MCF 10A (cell line): ENCODE results near the gene GRID2IP. TPM values are rescaled to one million over a fixed set of nuclear protein-coding genes. Genes with fewer than 3 reads are reported as not detected.
A peak's percentile ranks its signal among the peaks of the same experiment; 100 is the strongest.

Experiments
- BruUV-seq: library from RNA; stranded (reverse); fragments of 400-500 nt; replicated peaks from 2 replicates; lab custom pipeline; 2021; lab: Mats Ljungman, UMichigan
- CTCF ChIA-PET: fragments of 300-600 bp; sonication (Branson Sonifier 250); formaldehyde crosslinking; extraction: SDS; loops from one replicate; lab custom pipeline; 2021; ENCODE audit warnings: antibody characterized with exemption, inconsistent platforms; lab: Yijun Ruan, JAX
- POLR2A ChIA-PET: fragments of 300-600, 350-650 bp; sonication (Branson Sonifier 250); formaldehyde crosslinking; extraction: SDS; loops from one replicate; lab custom pipeline; 2020; ENCODE audit warnings: antibody characterized with exemption, inconsistent platforms; lab: Yijun Ruan, JAX
- DNase-seq: peaks from one replicate; pipeline ENCODE4 v3.0.0-alpha.2; 2018; ENCODE audit not compliant: unreplicated experiment
- H3K27ac Mint-ChIP-seq: one replicate; pipeline ENCODE4 v1.8.0; 2022; ENCODE audit warnings: mild to moderate bottlenecking, low read depth, mixed read lengths; ENCODE audit not compliant: unreplicated experiment
- H3K27me3 Mint-ChIP-seq: one replicate; pipeline ENCODE4 v1.8.0; 2022; ENCODE audit warnings: mixed read lengths; ENCODE audit not compliant: insufficient read depth, unreplicated experiment
- H3K36me3 Mint-ChIP-seq: one replicate; pipeline ENCODE4 v1.8.0; 2022; ENCODE audit warnings: mild to moderate bottlenecking, moderate library complexity, mixed read lengths; ENCODE audit not compliant: insufficient read depth, unreplicated experiment
- H3K4me1 Mint-ChIP-seq: one replicate; pipeline ENCODE4 v1.8.0; 2022; ENCODE audit warnings: mixed read lengths; ENCODE audit not compliant: insufficient read depth, unreplicated experiment
- H3K4me3 Mint-ChIP-seq: one replicate; pipeline ENCODE4 v1.8.0; 2022; ENCODE audit warnings: mild to moderate bottlenecking, moderate library complexity, mixed read lengths; ENCODE audit not compliant: unreplicated experiment
- H3K9me3 Mint-ChIP-seq: one replicate; pipeline ENCODE4 v1.8.0; 2022; ENCODE audit warnings: mixed read lengths; ENCODE audit not compliant: unreplicated experiment
- CTCF ChIP-seq: fragments of 200-600 bp; IDR thresholded peaks from one replicate; pipeline ENCODE4 v1.8.0; 2022; ENCODE audit warnings: antibody characterized with exemption, mild to moderate bottlenecking; ENCODE audit not compliant: unreplicated experiment
- intact Hi-C: fragments of 100-400 bp; cut with micrococcal nuclease; formaldehyde crosslinking; loops from 2 replicates; pipeline ENCODE4 v1.14.1; 2022
- total RNA-seq: library from RNA; stranded (reverse); gene quantifications from 2 replicates; pipeline ENCODE4 v1.2.3, GENCODE V29; 2022

The GRID2IP gene
- total RNA-seq, 1 experiment from 2014 or later: not detected

GRCh38 chr7:6504996-6505395 lies 46.3 kb downstream of the GRID2IP start:
- peaks cover 6% of the 10 kb centered on the region for H3K4me1 Mint-ChIP-seq
- POLR2A ChIA-PET: no interaction called here

GRCh38 chr7:6502886-6503285 lies 48.4 kb downstream of the GRID2IP start:
- DNase-seq: no peak
- H3K9me3 Mint-ChIP-seq: no peaks in the 10 kb centered on the region
- H3K4me3 Mint-ChIP-seq: no peak overlapping the region
- ChIA-PET POLR2A (no interaction called here), CTCF (no interaction called here)
- no TSS peak for BruUV-seq
- no peak overlapping the region for H3K27ac Mint-ChIP-seq
- peaks cover 6% of the 10 kb centered on the region for H3K4me1 Mint-ChIP-seq
- H3K36me3 Mint-ChIP-seq: no peaks in the 10 kb centered on the region
- peaks cover 21% of the 10 kb centered on the region for H3K27me3 Mint-ChIP-seq
- TF ChIP-seq CTCF: no peak
- intact Hi-C loops: no loop called here

More at GRCh38 chr7:6504996-6505395, 46.3 kb downstream of the GRID2IP start:
- Mint-ChIP-seq H3K27ac (no peak overlapping the region), H3K4me3 (peak overlapping the region; percentile 93), H3K9me3 (no peaks in the 10 kb centered on the region), H3K36me3 (no peaks in the 10 kb centered on the region), H3K27me3 (peaks cover 21% of the 10 kb centered on the region)
- no TSS peak for BruUV-seq
- intact Hi-C loops: no loop called here
- TF ChIP-seq CTCF: no peak
- CTCF ChIA-PET: no interaction called here
- DNase-seq: no peak

GRCh38 chr7:6501586-6502564 lies 49.4 kb downstream of the GRID2IP start:
- DNase-seq: no peak
- no peaks in the 10 kb centered on the region for H3K9me3 Mint-ChIP-seq
- H3K4me1 Mint-ChIP-seq: peaks cover 6% of the 10 kb centered on the region
- POLR2A ChIA-PET: no interaction called here
- H3K27me3 Mint-ChIP-seq: peaks cover 12% of the 10 kb centered on the region
- CTCF ChIA-PET: no interaction called here
- intact Hi-C loops: no loop called here
- no peak for TF ChIP-seq CTCF
- no peak overlapping the region for H3K27ac Mint-ChIP-seq
- H3K36me3 Mint-ChIP-seq: no peaks in the 10 kb centered on the region
- BruUV-seq: no TSS peak
- no peak overlapping the region for H3K4me3 Mint-ChIP-seq

GRCh38 chr7:6500691-6501090 lies 50.6 kb downstream of the GRID2IP start:
- CTCF ChIA-PET: no interaction called here
- Mint-ChIP-seq H3K4me1 (no peaks in the 10 kb centered on the region), H3K4me3 (no peak overlapping the region), H3K9me3 (no peaks in the 10 kb centered on the region), H3K27me3 (no peaks in the 10 kb centered on the region), H3K27ac (no peak overlapping the region), H3K36me3 (no peaks in the 10 kb centered on the region)
- POLR2A ChIA-PET: no interaction called here
- no peak for DNase-seq
- no TSS peak for BruUV-seq
- intact Hi-C loops: no loop called here
- no peak for TF ChIP-seq CTCF
